ELF-1 (cell line): Measurements from ENCODE around the gene STX2.
"Not testable (repeated sequence)": the region's sequence is repeated elsewhere in the genome, so short reads cannot be mapped to it uniquely, and the experiment has no call there.

Source experiments
- DNase-seq: peaks from one replicate; pipeline ENCODE4 v3.0.0-alpha.2; 2016; ENCODE audit warnings: low read depth, low spot score

STX2 gene

GRCh38 chr12:130768120-130768519, 70.9 kb downstream of the STX2 start:
- DNase-seq, result no peak

DNA sequence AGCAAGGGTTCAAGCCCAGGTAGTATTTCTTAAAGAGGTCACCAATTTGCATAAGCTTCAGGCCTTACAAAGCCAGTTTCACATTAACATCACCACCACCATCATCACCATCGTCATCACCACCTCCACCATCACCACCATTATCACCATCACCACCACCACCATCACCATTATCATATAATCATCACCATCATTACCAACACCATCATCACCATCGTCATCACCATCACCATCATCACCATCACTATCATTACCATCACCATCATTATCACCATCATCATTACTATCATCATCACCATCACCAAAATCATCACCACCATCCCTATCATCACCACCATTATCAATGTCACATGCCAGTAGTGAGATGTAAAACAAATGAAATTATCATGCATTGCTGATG, 72.6 kb downstream of the STX2 start:
- no peak for DNase-seq

- no peak for DNase-seq
Measured at GRCh38 chr12:130765186-130765659, 73.8 kb downstream of the STX2 start.

DNA sequence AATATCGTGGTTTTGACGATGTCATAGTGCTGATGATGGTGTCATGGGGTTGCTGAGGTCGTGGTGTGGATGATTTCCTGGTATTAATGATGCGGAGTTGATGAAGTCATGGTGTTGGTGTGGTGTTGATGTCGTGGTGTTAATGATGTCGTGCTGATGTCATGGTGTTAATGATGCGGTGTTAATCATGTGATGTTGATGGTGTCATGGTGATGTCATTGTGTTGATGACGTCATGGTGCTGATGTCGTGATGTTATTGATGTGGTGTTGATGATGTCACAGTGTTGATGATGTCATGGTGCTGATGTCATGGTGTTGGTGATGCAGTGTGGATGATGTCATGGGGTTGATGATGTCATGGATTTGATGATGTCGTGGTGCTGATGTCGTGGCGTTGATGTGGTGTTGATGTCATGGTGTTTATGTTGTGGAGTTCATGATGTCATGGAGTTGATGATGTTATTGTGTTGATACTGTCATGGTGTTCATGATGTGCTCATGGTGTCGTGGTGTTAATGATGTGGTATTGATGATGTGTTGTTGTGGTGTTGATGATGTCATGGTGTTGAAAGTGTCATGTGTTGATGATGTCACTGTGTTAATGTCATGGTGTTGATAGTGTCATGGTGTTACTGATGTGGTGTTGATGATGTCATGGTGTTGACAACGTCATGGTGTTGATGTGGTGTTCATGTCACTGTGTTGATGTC, 74.4 kb downstream of the STX2 start:
- peak; percentile 45 for DNase-seq

GRCh38 chr12:130764073-130764472, 75.0 kb downstream of the STX2 start:
- no peak for DNase-seq

DNA sequence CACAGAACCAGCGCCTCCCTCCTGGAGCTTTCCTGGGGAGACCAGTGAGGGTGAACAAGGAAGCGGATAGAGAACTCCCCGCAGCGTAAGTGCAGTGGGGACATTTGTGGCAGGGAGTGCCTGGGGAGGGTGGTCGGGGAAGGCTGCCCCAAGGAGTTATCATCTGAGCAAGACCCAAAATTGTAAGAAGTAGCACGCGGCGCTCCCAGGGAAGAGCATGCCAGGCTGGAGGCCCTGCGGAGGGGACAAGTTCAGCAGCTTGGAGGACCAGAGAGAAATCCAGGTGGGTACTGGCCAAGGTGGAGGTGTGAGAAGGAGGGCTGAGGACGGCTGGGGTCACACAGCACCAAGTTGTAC, 76.8 kb downstream of the STX2 start:
- DNase-seq, result no peak

DNA sequence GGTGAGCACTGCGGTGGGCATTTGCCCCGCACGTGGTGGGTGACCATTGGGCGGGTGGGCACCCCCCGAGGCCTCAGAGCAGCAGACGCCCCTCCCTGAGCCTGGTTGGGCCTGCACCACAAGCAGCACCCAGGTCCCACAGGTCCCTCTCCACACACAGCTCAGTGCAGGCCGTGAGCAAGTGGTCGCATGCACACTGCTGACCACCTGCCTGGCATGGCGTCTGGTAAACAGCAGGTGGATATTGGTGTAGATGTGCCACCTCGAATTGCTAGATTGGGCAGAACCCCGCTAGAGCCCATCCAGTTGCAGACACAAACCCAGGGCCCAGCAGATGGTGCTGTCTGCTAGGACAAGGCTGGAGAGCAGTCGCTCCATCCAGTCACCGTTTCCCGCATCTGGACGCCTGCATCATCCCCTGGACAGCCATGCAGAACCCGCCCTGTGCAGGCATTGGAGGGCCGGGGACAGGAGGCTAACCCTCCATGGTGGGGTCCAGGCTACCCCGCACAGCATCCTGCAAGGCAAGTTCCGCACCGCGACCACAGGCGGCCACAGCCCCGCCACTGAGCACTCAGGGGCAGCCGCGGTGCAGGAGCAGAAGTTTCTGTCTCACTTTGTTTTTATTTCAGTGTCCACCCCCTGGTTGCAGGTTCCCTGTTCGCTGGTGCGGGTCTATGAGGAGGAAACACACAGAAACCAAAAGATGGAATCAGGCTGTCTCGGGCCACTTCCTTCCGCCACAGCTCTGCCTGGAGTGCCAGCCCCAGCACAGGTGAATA, 77.3 kb downstream of the STX2 start:
- DNase-seq, result peak; percentile 78

- DNase-seq, result no peak
Measured at GRCh38 chr12:130754234-130754901, 84.7 kb downstream of the STX2 start.

- DNase-seq, result peak; percentile 82
Measured at GRCh38 chr12:130752692-130753230, 86.3 kb downstream of the STX2 start.

DNA sequence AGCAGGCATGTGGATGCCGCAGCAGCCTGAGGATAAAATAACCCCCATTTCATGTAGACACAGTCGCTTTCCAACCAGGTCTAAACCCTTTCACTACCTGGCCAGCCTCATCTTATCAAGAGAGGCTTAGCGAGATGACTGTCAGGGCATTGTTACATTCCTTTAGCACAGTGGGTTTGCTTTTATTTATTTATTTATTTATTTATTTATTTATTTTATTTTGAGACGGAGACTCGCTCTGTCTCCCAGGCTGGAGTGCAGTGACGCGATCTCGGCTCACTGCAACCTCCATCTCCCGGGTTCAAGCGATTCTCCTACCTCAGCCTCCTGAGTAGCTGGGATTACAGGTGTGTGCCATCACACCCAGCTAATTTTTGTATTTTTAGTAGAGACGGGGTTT, 87.0 kb downstream of the STX2 start:
- not testable (repeated sequence) for DNase-seq

- no peak for DNase-seq
Measured at GRCh38 chr12:130748786-130749185, 90.3 kb downstream of the STX2 start.

DNA sequence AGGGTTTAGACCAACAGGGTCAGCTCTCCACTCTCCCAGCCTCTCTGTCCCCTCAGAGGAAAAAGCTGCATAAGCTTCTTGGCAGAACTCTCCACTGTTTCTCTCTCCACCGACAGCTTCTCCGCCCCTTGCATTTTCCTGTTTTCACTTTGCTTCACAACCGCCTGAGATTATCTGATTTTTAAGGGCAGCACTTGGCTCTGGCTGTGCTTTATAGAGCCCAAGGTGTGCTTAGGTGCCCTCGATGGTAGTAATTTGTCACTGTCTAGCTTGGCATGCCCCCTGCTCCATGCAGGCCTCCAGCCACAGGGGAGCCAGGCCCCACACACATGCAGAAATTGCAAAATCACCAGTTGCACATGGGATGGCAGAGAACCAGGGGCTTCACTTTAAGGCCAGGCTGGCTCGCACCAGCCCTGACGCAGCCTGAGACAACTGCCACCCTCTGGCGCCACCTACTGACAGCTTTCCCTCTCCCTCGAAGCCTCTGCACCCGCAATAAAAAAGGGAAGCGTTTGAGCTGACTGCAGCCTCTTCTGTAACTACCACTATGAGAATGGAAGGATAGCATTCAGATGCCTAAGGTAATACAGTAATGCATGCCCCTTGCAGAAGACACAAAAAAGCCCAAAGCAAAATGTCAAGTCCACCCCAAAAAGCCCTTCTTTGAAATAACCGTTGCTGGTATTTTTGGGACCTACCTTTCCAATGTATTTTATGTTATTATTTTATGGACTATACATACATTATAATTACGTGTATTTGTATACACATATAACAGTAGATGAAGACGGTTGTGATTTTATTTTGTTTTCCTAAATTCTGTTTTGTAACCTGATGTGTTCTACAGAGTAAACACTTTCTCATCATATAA, 90.9 kb downstream of the STX2 start:
- DNase-seq, result peak; percentile 91

GRCh38 chr12:130746546-130746945, 92.5 kb downstream of the STX2 start:
- DNase-seq, result no peak

- no peak for DNase-seq
Measured at GRCh38 chr12:130745921-130746320, 93.1 kb downstream of the STX2 start.

DNA sequence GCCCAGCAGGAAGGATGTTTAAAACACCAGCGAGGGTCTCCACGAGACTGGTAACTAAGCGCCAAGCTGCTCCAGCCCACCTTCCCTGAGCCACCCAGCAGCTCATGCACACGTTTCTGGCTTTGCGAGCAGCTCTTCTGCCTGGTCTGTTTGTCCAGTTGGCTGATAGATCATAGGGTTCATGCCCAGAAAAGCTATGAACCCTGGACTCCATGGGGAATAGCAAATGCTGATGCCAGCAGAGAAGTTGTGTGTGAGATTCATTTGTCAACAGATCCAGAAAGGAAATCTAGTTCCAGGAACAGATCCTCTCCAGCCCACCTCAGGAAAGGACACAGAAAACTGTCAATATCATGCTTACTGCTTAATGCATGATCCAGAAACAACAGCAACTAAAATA, 94.8 kb downstream of the STX2 start:
- DNase-seq, result no peak

DNA sequence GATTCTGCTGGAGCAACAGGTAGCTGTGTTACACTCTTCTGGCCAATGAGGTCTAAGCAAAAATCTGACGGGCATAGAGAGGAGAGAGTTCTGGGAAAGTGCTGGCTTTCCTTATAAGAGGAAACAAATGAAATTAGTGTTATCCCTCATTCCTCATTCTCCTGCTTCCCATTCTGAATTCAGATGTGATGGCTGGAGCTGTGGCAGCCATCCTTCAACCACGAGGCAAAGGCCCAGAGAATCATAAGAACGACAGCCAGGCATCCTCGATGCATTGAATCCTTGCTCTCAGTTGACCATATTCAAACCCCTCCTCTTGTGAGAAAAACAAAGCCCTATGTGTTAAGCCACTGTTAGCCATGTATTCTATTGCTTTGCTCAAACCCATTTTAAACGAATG, 95.4 kb downstream of the STX2 start:
- DNase-seq, result no peak

GRCh38 chr12:130743176-130743575, 95.9 kb downstream of the STX2 start:
- no peak for DNase-seq

DNA sequence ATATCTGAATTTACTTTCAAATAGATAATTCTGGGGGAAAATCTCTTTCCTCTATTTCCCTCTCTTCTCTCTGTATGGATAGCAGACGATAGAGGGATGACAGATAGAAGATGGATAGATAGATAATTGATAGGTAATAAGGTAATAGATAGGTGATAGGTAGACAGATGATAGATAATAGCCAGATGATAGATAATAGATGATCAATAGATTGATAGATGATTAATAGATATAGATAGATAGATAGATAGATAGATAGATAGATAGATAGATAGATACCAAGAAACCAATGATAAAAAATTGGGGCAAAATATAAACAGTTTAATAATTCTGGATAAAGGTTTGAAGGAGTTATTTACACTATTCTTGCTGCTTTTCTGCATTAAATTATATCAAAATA, 96.3 kb downstream of the STX2 start:
- no peak for DNase-seq

DNA sequence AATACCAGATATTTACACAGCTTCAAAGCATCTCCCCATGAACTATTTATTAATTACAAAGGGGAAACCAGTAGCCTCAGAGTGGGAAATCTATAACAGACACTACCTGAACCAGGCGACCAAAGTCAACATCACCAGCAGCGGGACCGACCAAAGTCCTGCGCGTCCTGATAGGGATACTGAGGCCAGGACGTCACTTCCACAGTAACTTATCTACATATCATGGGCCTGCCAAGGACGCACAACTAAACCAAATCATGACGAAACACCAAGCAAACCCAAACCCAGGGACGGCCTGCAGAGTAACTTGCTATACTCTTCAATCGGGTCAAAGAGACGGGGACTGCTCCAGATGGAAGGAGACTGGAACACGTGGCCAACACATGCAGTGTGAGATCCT, 96.9 kb downstream of the STX2 start:
- DNase-seq, result no peak
